PC-9 (cell line): ENCODE results near the gene TNFRSF4. TPM values are rescaled to one million over a fixed set of nuclear protein-coding genes. Genes with fewer than 3 reads are reported as not detected.
"Not testable (repeated sequence)": the region's sequence is repeated elsewhere in the genome, so short reads cannot be mapped to it uniquely, and the experiment has no call there.

Source experiments
- BruUV-seq: library from RNA; stranded (reverse); fragments of 400-500 nt; replicated peaks from 2 replicates; lab custom pipeline; 2021; lab: Mats Ljungman, UMichigan
- CTCF ChIA-PET: fragments of 300-600 bp; sonication (Branson Sonifier 250); formaldehyde crosslinking; loops from one replicate; lab custom pipeline; 2022; ENCODE audit warnings: antibody characterized with exemption; lab: Charles Lee
- POLR2A ChIA-PET: fragments of 300-600 bp; sonication (Branson Sonifier 250); formaldehyde crosslinking; loops from one replicate; lab custom pipeline; 2022; ENCODE audit warnings: antibody characterized with exemption; ENCODE audit not compliant: unreplicated experiment; lab: Charles Lee
- DNase-seq, 2 experiments: peaks; one replicate each; pipeline versions ENCODE4 v3.0.0 to v3.0.0-alpha.2; 2015 to 2022; ENCODE audit warnings: mixed read lengths in 1 of 2
- H2AFZ ChIP-seq: fragments of 200-600 bp; sonication (generic); 2 replicates; pipeline ENCODE4 v1.8.1; 2017; ENCODE audit warnings: antibody characterized with exemption
- H3F3A ChIP-seq: fragments of 200-600 bp; sonication (generic); 2 replicates; pipeline ENCODE4 v1.8.1; 2017; ENCODE audit warnings: antibody characterized with exemption, mild to moderate bottlenecking, low read depth; ENCODE audit not compliant: insufficient read depth
- H3K27ac ChIP-seq: fragments of 200-600 bp; sonication (generic); 2 replicates; pipeline ENCODE4 v1.6.1; 2016; ENCODE audit warnings: mixed run types
- H3K27me3 ChIP-seq: fragments of 200-600 bp; sonication (generic); 2 replicates; pipeline ENCODE4 v1.6.1; 2016; ENCODE audit warnings: low read depth, mixed run types; ENCODE audit not compliant: insufficient read depth
- H3K36me3 ChIP-seq: fragments of 200-600 bp; sonication (generic); 2 replicates; pipeline ENCODE4 v1.6.1; 2016; ENCODE audit warnings: low read depth, mixed run types
- H3K4me1 ChIP-seq: fragments of 200-600 bp; sonication (generic); replicated peaks from 2 replicates; pipeline ENCODE4 v1.6.1; 2016; ENCODE audit warnings: mixed run types; ENCODE audit not compliant: insufficient read depth
- H3K4me2 ChIP-seq: fragments of 200-600 bp; sonication (generic); 2 replicates; pipeline ENCODE4 v1.6.1; 2017; ENCODE audit warnings: mixed run types
- H3K4me3 ChIP-seq: fragments of 200-600 bp; sonication (generic); 2 replicates; pipeline ENCODE4 v1.6.1; 2016; ENCODE audit warnings: mixed run types
- H3K79me2 ChIP-seq: fragments of 200-600 bp; sonication (generic); 2 replicates; pipeline ENCODE4 v1.6.1; 2017; ENCODE audit warnings: low read depth, mixed run types
- H3K9me2 ChIP-seq: fragments of 200-600 bp; sonication (generic); 2 replicates; pipeline ENCODE4 v1.8.1; 2017; ENCODE audit warnings: mild to moderate bottlenecking; ENCODE audit not compliant: insufficient read depth
- H3K9me3 ChIP-seq: fragments of 200-600 bp; sonication (generic); 2 replicates; pipeline ENCODE4 v1.8.1; 2016; ENCODE audit warnings: low read depth; ENCODE audit not compliant: insufficient read depth
- H4K20me1 ChIP-seq: fragments of 200-600 bp; sonication (generic); 2 replicates; pipeline ENCODE4 v1.8.1; 2017; ENCODE audit not compliant: insufficient read depth
- EZH2 ChIP-seq: fragments of 200-600 bp; sonication (generic); IDR thresholded peaks from 2 replicates; pipeline ENCODE4 v1.8.0; 2017; ENCODE audit warnings: antibody characterized with exemption, low read depth
- intact Hi-C: fragments of 100-400 bp; cut with micrococcal nuclease; formaldehyde crosslinking; loops from one replicate; pipeline ENCODE4 v1.10.0; 2022; ENCODE audit not compliant: unreplicated experiment
- total RNA-seq: library from RNA; stranded (reverse); gene quantifications from 2 replicates; pipeline ENCODE4 v1.2.3, GENCODE V29; 2021
- TF ChIP-seq, protein P1 (sequence below): fragments of 200-600 bp; sonication (generic); conservative IDR thresholded peaks from 2 replicates; pipeline ENCODE4 v1.6.1; 2017; ENCODE audit warnings: mixed run types, antibody characterized with exemption, mild to moderate bottlenecking, moderate library complexity

TNFRSF4 gene
- total RNA-seq, 1 experiment from 2014 or later, result 0.20 TPM

DNA sequence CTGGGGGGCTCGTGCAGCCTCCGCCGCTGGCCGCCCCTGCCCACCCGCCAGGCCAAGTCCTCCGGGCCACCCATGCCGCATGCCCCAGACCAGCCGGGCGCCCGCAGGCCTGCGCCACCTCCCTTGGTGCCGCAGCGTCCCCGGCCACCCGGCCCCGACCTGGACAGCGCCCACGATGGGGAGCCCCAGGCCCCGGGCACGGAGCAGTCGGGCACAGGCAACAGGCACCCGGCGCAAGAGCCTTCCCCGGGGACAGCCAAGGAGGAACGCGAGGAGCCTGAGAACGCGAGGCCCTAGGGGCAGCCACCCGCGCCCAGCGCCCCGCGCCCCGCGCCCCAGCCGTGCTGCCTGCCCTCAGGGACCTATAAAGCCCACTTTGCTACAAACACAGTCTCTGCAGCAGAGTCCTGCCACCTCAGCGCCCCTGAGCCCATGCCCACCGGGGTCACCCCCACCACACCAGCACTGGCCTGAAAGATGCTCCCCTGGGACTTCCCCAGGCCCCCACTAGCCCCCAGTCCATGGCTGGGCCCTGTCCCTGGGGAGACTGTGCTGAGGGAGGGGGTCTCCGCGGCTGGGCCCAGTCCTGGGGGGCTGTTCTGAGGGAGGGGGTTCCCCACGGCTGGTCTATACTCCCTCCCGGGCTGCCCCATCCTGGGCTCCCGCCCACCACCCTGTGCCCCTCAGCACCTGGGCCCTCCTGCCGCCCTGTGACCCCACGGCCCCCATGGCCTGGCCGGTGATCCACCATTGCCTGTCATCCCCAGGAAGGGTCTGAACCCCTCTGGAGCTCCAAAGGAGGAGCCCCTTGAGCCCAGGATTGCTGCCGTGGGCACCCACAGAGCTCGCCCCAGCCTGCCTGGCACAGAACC, 16.2 kb downstream of the TNFRSF4 start:
- CTCF ChIA-PET, result no interaction called here
- Histone ChIP-seq H3K4me3 (no peak overlapping the region), H3K27ac (no peak overlapping the region), H3K4me2 (no peak overlapping the region), H2AFZ (no peak overlapping the region), H3K9me2 (no peaks in the 10 kb centered on the region), H3K36me3 (no peaks in the 10 kb centered on the region), H4K20me1 (no peaks in the 10 kb centered on the region), H3F3A (0 out of 2 replicates have a peak, but pooled peaks cover 6% of the 10 kb centered on the region), H3K9me3 (no peaks in the 10 kb centered on the region), H3K4me1 (no peaks in the 10 kb centered on the region), H3K27me3 (peaks cover 13% of the 10 kb centered on the region; the same call in 1 of the 2 replicates), H3K79me2 (no peaks in the 10 kb centered on the region)
- TF ChIP-seq, protein P1, sequence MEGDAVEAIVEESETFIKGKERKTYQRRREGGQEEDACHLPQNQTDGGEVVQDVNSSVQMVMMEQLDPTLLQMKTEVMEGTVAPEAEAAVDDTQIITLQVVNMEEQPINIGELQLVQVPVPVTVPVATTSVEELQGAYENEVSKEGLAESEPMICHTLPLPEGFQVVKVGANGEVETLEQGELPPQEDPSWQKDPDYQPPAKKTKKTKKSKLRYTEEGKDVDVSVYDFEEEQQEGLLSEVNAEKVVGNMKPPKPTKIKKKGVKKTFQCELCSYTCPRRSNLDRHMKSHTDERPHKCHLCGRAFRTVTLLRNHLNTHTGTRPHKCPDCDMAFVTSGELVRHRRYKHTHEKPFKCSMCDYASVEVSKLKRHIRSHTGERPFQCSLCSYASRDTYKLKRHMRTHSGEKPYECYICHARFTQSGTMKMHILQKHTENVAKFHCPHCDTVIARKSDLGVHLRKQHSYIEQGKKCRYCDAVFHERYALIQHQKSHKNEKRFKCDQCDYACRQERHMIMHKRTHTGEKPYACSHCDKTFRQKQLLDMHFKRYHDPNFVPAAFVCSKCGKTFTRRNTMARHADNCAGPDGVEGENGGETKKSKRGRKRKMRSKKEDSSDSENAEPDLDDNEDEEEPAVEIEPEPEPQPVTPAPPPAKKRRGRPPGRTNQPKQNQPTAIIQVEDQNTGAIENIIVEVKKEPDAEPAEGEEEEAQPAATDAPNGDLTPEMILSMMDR, result no peak
- TF ChIP-seq EZH2, result no peak
- BruUV-seq, result no TSS peak
- no peak for DNase-seq
- POLR2A ChIA-PET, result no interaction called here
- intact Hi-C loops, result no loop called here

GRCh38 chr1:1197188-1197500, 16.8 kb downstream of the TNFRSF4 start:
- CTCF ChIA-PET, result no interaction called here
- Histone ChIP-seq H3K36me3 (no peaks in the 10 kb centered on the region), H3K27ac (no peak overlapping the region), H3K79me2 (no peaks in the 10 kb centered on the region), H3K4me1 (no peaks in the 10 kb centered on the region), H3K9me3 (no peaks in the 10 kb centered on the region), H3F3A (0 out of 2 replicates have a peak, but pooled peaks cover 6% of the 10 kb centered on the region), H3K4me3 (no peak overlapping the region), H3K4me2 (no peak overlapping the region), H2AFZ (no peak overlapping the region), H3K27me3 (peaks cover 13% of the 10 kb centered on the region; the same call in 1 of the 2 replicates), H4K20me1 (no peaks in the 10 kb centered on the region), H3K9me2 (no peaks in the 10 kb centered on the region)
- no peak for TF ChIP-seq EZH2
- TF ChIP-seq, protein P1, result no peak
- POLR2A ChIA-PET, result no interaction called here
- BruUV-seq, result no TSS peak
- intact Hi-C loops, result no loop called here
- no peak for DNase-seq

- intact Hi-C loops, result no loop called here
- BruUV-seq, result no TSS peak
- CTCF ChIA-PET, result no interaction called here
- no peaks in the 10 kb centered on the region for H3K36me3 ChIP-seq
- H3K79me2 ChIP-seq, result no peaks in the 10 kb centered on the region
- no peak overlapping the region for H3K4me2 ChIP-seq
- no peak overlapping the region for H3K4me3 ChIP-seq
- POLR2A ChIA-PET, result no interaction called here
- 0 out of 2 replicates have a peak, but pooled peaks cover 6% of the 10 kb centered on the region for H3F3A ChIP-seq
- no peak overlapping the region for H3K27ac ChIP-seq
- TF ChIP-seq EZH2, result no peak
- TF ChIP-seq, protein P1, result no peak
- peaks cover 13% of the 10 kb centered on the region; the same call in 1 of the 2 replicates for H3K27me3 ChIP-seq
- no peak overlapping the region for H2AFZ ChIP-seq
- no peaks in the 10 kb centered on the region for H4K20me1 ChIP-seq
- no peaks in the 10 kb centered on the region for H3K9me3 ChIP-seq
- no peak for DNase-seq
- no peaks in the 10 kb centered on the region for H3K9me2 ChIP-seq
- H3K4me1 ChIP-seq, result no peaks in the 10 kb centered on the region
These were observed 17.3 kb downstream of the TNFRSF4 start for GRCh38 chr1:1196431-1197187.

DNA sequence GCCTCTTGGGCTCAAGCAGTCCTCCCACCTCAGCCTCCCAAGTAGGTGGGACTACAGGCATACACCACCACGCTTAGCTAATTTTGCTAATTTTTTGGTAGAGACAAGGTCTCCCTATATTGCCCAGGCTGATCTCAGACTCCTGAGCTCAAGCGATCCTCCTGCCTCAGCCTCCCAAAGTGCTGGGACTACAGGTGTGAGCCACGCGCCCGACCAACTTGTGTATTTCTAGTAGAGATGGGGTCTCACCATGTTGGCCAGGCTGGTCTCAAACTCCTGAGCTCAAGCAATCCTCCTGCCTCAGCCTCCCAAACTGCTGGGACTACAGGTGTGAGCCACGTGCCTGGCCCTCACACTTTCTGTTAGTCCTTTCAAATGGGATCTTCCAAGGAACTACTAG, 18.2 kb downstream of the TNFRSF4 start:
- DNase-seq, CTCF ChIA-PET, H3K4me2 ChIP-seq, H3K27ac ChIP-seq, BruUV-seq, H2AFZ ChIP-seq, H4K20me1 ChIP-seq, H3K4me3 ChIP-seq, H3K4me1 ChIP-seq, H3K9me2 ChIP-seq, H3K27me3 ChIP-seq, H3K9me3 ChIP-seq, intact Hi-C loops, H3K79me2 ChIP-seq, H3K36me3 ChIP-seq, H3F3A ChIP-seq: not testable (repeated sequence)
- POLR2A ChIA-PET, result interaction anchor here (0.7 kb wide), 1 partner anchor 9 kb away, joined by 4 read pairs; no protein-coding TSS in a partner anchor
